ENCODE results near the gene GNAO1.

GRCh38 chr16:56355786-56356275 lies 164.5 kb downstream of the GNAO1 start:
- TF ChIP-seq CTCF (conservative IDR thresholded peaks at IDR 0.05 in 1 of 2, IDR thresholded peaks at IDR 0.05 in 1 of 2; ENCODE audit: extremely low read depth in 1 of 2, insufficient read depth in 1 of 2, low read depth in 1 of 2, low read length in 2 of 2) (no peak), EZH2 (IDR thresholded peaks at IDR 0.05; ENCODE audit: borderline replicate concordance, low read length) (no peak)
